Lower leg skin (tissue), 3 donors: ENCODE measurements around the gene PRDM4.

Source experiments
- POLR2A ChIP-seq, 2 donors: fragments of 450-650 bp; IDR thresholded peaks; one replicate each; pipeline ENCODE4 v1.6.1; 2016 to 2017; ENCODE audit warnings: antibody characterized with exemption in 2 of 2, mild to moderate bottlenecking in 1 of 2, moderate library complexity in 1 of 2
- TF ChIP-seq, protein P1 (sequence below), 3 donors: fragments of 450-650 bp; IDR thresholded peaks; one replicate each; pipeline ENCODE4 v1.5.1; 2016; ENCODE audit warnings: antibody characterized with exemption in 3 of 3, mild to moderate bottlenecking in 3 of 3, moderate library complexity in 2 of 3

DNA sequence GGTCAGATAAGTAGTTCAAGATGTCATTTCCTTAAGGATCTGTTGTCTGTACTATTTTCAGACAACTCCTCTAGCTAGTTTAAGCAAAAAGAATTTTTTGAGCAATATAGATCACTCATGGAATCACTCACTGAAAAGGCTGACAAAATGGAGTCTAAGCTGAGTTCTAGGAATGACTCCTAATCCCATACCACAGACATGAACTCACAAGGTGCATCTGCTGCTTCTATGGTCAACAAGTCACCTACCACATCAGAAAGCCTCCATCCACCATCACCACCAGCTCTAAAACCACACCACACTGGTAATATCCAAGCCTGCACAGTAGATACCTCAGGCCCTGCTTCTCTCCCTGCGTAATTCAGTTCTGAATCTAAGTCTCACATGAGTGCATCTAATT lies 42.3 kb downstream of the PRDM4 start:
- TF ChIP-seq, protein P1, sequence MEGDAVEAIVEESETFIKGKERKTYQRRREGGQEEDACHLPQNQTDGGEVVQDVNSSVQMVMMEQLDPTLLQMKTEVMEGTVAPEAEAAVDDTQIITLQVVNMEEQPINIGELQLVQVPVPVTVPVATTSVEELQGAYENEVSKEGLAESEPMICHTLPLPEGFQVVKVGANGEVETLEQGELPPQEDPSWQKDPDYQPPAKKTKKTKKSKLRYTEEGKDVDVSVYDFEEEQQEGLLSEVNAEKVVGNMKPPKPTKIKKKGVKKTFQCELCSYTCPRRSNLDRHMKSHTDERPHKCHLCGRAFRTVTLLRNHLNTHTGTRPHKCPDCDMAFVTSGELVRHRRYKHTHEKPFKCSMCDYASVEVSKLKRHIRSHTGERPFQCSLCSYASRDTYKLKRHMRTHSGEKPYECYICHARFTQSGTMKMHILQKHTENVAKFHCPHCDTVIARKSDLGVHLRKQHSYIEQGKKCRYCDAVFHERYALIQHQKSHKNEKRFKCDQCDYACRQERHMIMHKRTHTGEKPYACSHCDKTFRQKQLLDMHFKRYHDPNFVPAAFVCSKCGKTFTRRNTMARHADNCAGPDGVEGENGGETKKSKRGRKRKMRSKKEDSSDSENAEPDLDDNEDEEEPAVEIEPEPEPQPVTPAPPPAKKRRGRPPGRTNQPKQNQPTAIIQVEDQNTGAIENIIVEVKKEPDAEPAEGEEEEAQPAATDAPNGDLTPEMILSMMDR (IDR thresholded peaks at IDR 0.05), result no peak
- no peak for TF ChIP-seq POLR2A (IDR thresholded peaks at IDR 0.05)
